Lung microvascular endothelial cell (primary cell): ENCODE results near the gene PCCA. TPM values are rescaled to one million over a fixed set of nuclear protein-coding genes. Genes with fewer than 3 reads are reported as not detected.

ENCODE experiments used
- total RNA-seq: library from RNA; depleted of rRNA; stranded (reverse); fragments of >200 nt; gene quantifications from 2 replicates; pipeline ENCODE4 v1.2.1, GENCODE V29; 2014

Gene PCCA
- total RNA-seq, 1 donor from 2014 or later = 74.6 TPM

Other genes with a start within 250 kb of the PCCA start
- gene ZIC5, start 117.3 kb upstream of the PCCA start, total RNA-seq = under 0.01 TPM in 2 replicates
- under 0.01 and 0.20 TPM in 2 replicates for gene ZIC2, start 107.3 kb upstream of the PCCA start, total RNA-seq